CD14-positive monocyte (primary cell): ENCODE results near the gene RHOBTB1. TPM values are rescaled to one million over a fixed set of nuclear protein-coding genes. Genes with fewer than 3 reads are reported as not detected.

Source experiments
- DNase-seq, 3 donors: peaks; one replicate each; pipeline ENCODE4 v3.0.0-alpha.2; 2011 to 2022
- H2AFZ ChIP-seq: 2 replicates; pipeline ENCODE4 v1.6.0; 2012; ENCODE audit warnings: mild to moderate bottlenecking, low read depth, low read length, inconsistent platforms; ENCODE audit not compliant: insufficient read depth, poor library complexity, severe bottlenecking
- H3K27ac ChIP-seq, 2 donors: 1 replicate in 1 of 2; 2 replicates in 1 of 2; pipeline ENCODE4 v1.5.1; 2012 to 2013; ENCODE audit warnings: low read length in 2 of 2, control low read depth in 1 of 2, inconsistent platforms in 1 of 2, low read depth in 1 of 2, mild to moderate bottlenecking in 1 of 2
- H3K27me3 ChIP-seq, 2 donors: one replicate each; pipeline versions ENCODE4 v1.6.0 to v1.6.1; 2011 to 2013; ENCODE audit warnings: low read length in 2 of 2; ENCODE audit not compliant: control insufficient read depth in 2 of 2, insufficient read depth in 2 of 2
- H3K36me3 ChIP-seq, 2 donors: replicated peaks in 1 of 2; 1 replicate in 1 of 2; 2 replicates in 1 of 2; pipeline versions ENCODE4 v1.5.1 to v1.6.1; 2012 to 2013; ENCODE audit warnings: low read length in 2 of 2, control low read depth in 1 of 2, inconsistent platforms in 1 of 2, mild to moderate bottlenecking in 1 of 2; ENCODE audit not compliant: insufficient read depth in 2 of 2, control insufficient read depth in 1 of 2
- H3K4me1 ChIP-seq, 2 donors: 1 replicate in 1 of 2; 2 replicates in 1 of 2; pipeline versions ENCODE4 v1.5.1 to v1.6.1; 2012 to 2013; ENCODE audit warnings: low read length in 2 of 2, control low read depth in 1 of 2, inconsistent platforms in 1 of 2, mild to moderate bottlenecking in 1 of 2, moderate library complexity in 1 of 2; ENCODE audit not compliant: insufficient read depth in 2 of 2, control insufficient read depth in 1 of 2
- H3K4me2 ChIP-seq: replicated peaks from 2 replicates; pipeline ENCODE3; 2012; ENCODE audit warnings: low read length, moderate library complexity, mild to moderate bottlenecking; ENCODE audit not compliant: poor library complexity, severe bottlenecking; ENCODE audit errors: extremely low read depth
- H3K4me3 ChIP-seq, 3 experiments: fragments of 200-600 bp in 1 of 3; sonication (generic) in 1 of 3; replicated peaks in 1 of 3; 1 replicate in 2 of 3; 2 replicates in 1 of 3; pipeline ENCODE4 v1.5.1; 2011 to 2013; ENCODE audit warnings: low read length in 3 of 3, mild to moderate bottlenecking in 3 of 3, control low read depth in 2 of 3, low read depth in 2 of 3, inconsistent platforms in 1 of 3, moderate library complexity in 1 of 3
- H3K79me2 ChIP-seq: 2 replicates; pipeline ENCODE4 v1.6.0; 2012; ENCODE audit warnings: mild to moderate bottlenecking, control low read depth, inconsistent platforms, low read length, moderate library complexity; ENCODE audit not compliant: insufficient read depth
- H3K9ac ChIP-seq: 2 replicates; pipeline ENCODE4 v1.6.0; 2017; ENCODE audit warnings: low read length, mild to moderate bottlenecking; ENCODE audit not compliant: insufficient read depth, poor library complexity, severe bottlenecking
- H3K9me3 ChIP-seq, 2 donors: replicated peaks in 1 of 2; 1 replicate in 1 of 2; 2 replicates in 1 of 2; pipeline versions ENCODE4 v1.5.1 to v1.6.1; 2012 to 2013; ENCODE audit warnings: low read length in 2 of 2, control low read depth in 1 of 2; ENCODE audit not compliant: control insufficient read depth in 1 of 2, insufficient read depth in 1 of 2
- H4K20me1 ChIP-seq: 2 replicates; pipeline ENCODE4 v1.6.0; 2012; ENCODE audit warnings: mild to moderate bottlenecking, low read length, control low read depth, moderate library complexity; ENCODE audit not compliant: insufficient read depth
- H3K27ac Mint-ChIP-seq, 7 donors: one replicate each; pipeline ENCODE4 v1.8.0; 2020; ENCODE audit warnings: mild to moderate bottlenecking in 7 of 7, mixed read lengths in 7 of 7, moderate library complexity in 6 of 7, inconsistent platforms in 2 of 7
- H3K27me3 Mint-ChIP-seq, 3 donors: one replicate each; pipeline ENCODE4 v1.8.0; 2021 to 2022; ENCODE audit warnings: low read depth in 3 of 3, mild to moderate bottlenecking in 3 of 3, mixed read lengths in 3 of 3, moderate library complexity in 3 of 3, inconsistent platforms in 1 of 3
- H3K36me3 Mint-ChIP-seq, 2 donors: one replicate each; pipeline ENCODE4 v1.8.0; 2020; ENCODE audit warnings: mixed read lengths in 2 of 2, inconsistent platforms in 1 of 2, mild to moderate bottlenecking in 1 of 2
- H3K4me1 Mint-ChIP-seq: one replicate; pipeline ENCODE4 v1.8.0; 2020; ENCODE audit warnings: mild to moderate bottlenecking, mixed read lengths
- H3K4me3 Mint-ChIP-seq, 2 donors: one replicate each; pipeline ENCODE4 v1.8.0; 2020; ENCODE audit warnings: mild to moderate bottlenecking in 2 of 2, mixed read lengths in 2 of 2, moderate library complexity in 1 of 2
- H3K9me3 Mint-ChIP-seq, 7 donors: one replicate each; pipeline ENCODE4 v1.8.0; 2020 to 2022; ENCODE audit warnings: mixed read lengths in 7 of 7, mild to moderate bottlenecking in 6 of 7, moderate library complexity in 6 of 7, inconsistent platforms in 2 of 7
- WGBS: methylation state at CpG from one replicate; pipeline ENCODE4 v1.1.5; 2013; ENCODE audit warnings: missing lambda C conversion rate; ENCODE audit not compliant: insufficient coverage; 5-methylcytosine and 5-hydroxymethylcytosine counted together
- intact Hi-C, 2 donors: fragments of 100-400 bp; cut with micrococcal nuclease; formaldehyde crosslinking; loops; one replicate each; pipeline versions ENCODE4 v1.15.0 to v1.15.1; 2023
- polyA plus RNA-seq, 3 donors: library from polyadenylated mRNA; depleted of rRNA in 1 of 3; unstranded in 2 of 3; stranded (reverse) in 1 of 3; fragments of 300-500 nt in 2 of 3; fragments of >200 nt in 1 of 3; fragmentation: Illumina TruSeq in 2 of 3; gene quantifications; 1 replicate in 2 of 3; 2 replicates in 1 of 3; pipeline ENCODE4 v1.2.3, GENCODE V29; 2012 to 2021
- TF ChIP-seq, protein P1 (sequence below): fragments of 200-600 bp; IDR thresholded peaks from one replicate; pipeline ENCODE4 v1.8.0; 2022; ENCODE audit warnings: antibody characterized with exemption, mild to moderate bottlenecking

RHOBTB1 gene
- polyA plus RNA-seq, 3 donors, result 0.41 to 0.96 (median 0.62) TPM

DNA sequence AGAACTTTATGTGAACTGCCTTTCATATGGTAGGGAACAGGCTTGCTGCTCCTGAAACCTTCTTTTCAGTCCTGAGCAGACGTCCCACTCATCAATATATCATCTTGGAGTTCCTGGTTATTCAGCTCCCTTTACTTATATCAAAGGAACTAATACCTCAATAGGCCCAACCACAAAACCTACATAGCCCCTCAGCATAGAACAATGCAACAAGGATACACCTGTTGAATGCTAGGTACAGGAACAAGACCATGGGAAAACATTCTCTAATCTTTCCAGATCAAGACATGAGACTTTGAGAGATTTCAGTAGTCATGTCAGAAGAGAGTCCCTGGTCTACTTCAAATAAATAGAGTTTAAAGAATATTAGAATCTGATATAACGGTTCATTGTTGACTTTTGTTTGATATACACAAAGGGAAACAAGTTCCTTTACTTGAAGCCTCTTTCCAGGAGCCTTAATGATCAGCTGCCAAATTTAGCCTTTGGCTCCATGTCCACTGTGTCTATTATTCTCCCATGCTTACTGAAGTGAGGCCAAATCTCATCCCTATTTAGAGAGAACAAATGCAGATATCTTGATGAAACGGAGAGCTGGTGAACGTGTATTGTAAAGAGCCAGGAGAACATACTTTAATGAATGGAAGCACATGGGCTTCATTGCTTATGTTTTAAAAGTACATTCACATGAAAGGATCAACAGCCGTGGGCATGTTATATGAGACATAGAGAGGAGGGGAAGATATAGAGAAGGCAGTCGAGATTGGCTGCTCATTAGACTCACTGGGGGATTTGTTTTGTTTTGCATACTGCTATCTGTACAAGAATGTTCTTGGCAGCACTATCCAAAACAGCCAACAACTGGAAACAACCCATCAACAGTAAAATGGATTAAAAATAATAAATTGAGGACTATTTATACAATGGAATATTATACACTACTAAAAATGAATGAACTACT is 9.5 kb downstream of the RHOBTB1 start:
- H3K4me2 ChIP-seq, result no peak overlapping the region
- H3K4me3 ChIP-seq, result no peak overlapping the region
- no peak overlapping the region for H2AFZ ChIP-seq
- no peaks in the 10 kb centered on the region for H3K79me2 ChIP-seq
- no peaks in the 10 kb centered on the region for H4K20me1 ChIP-seq
- Mint-ChIP-seq H3K27me3 (peaks cover 0 to 2% (median 0%) of the 10 kb centered on the region in 3 donors), H3K4me3 (no peak overlapping the region), H3K36me3 (no peaks in the 10 kb centered on the region), H3K4me1 (peaks cover 3% of the 10 kb centered on the region), H3K9me3 (no peaks in the 10 kb centered on the region), H3K27ac (no peak overlapping the region)
- TF ChIP-seq, protein P1, sequence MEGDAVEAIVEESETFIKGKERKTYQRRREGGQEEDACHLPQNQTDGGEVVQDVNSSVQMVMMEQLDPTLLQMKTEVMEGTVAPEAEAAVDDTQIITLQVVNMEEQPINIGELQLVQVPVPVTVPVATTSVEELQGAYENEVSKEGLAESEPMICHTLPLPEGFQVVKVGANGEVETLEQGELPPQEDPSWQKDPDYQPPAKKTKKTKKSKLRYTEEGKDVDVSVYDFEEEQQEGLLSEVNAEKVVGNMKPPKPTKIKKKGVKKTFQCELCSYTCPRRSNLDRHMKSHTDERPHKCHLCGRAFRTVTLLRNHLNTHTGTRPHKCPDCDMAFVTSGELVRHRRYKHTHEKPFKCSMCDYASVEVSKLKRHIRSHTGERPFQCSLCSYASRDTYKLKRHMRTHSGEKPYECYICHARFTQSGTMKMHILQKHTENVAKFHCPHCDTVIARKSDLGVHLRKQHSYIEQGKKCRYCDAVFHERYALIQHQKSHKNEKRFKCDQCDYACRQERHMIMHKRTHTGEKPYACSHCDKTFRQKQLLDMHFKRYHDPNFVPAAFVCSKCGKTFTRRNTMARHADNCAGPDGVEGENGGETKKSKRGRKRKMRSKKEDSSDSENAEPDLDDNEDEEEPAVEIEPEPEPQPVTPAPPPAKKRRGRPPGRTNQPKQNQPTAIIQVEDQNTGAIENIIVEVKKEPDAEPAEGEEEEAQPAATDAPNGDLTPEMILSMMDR, result no peak
- intact Hi-C loops, result no loop called here
- H3K27me3 ChIP-seq, result no peaks in the 10 kb centered on the region
- no peak overlapping the region for H3K27ac ChIP-seq
- no peaks in the 10 kb centered on the region for H3K4me1 ChIP-seq
- no peak for DNase-seq
- H3K36me3 ChIP-seq, result no peaks in the 10 kb centered on the region
- H3K9ac ChIP-seq, result no peak overlapping the region
- 100% methylated on average over 3 of the region's 6 CpGs for WGBS
- no peaks in the 10 kb centered on the region for H3K9me3 ChIP-seq

DNA sequence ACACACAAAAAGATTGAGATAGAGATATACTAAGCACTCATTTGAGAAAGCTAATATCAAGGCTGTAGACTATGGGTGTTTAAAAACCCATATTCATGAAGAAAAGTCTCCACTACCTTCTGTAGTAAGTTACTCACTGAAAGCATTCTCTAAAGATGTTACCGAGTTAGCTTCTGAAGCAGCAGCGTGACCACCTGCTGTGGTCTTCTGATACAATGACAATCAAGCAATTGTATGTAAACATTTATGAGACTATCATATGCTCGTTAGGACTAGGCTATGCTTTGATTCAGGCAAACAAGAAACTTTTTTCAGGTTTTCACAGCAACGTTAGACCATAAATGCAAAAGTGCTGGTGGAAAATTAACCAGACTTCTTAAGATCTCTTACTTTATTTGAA is 11.2 kb downstream of the RHOBTB1 start:
- Mint-ChIP-seq H3K9me3 (peaks cover 0 to 12% (median 5%) of the 10 kb centered on the region in 7 donors), H3K36me3 (no peaks in the 10 kb centered on the region), H3K27ac (no peak overlapping the region), H3K27me3 (no peaks in the 10 kb centered on the region), H3K4me3 (no peak overlapping the region), H3K4me1 (peaks cover 3% of the 10 kb centered on the region)
- H3K9me3 ChIP-seq, result peaks cover 0 to 4% of the 10 kb centered on the region in 2 donors
- no peak overlapping the region for H3K27ac ChIP-seq
- H3K27me3 ChIP-seq, result no peaks in the 10 kb centered on the region
- intact Hi-C loops, result no loop called here
- H3K36me3 ChIP-seq, result no peaks in the 10 kb centered on the region
- no peak overlapping the region for H3K4me2 ChIP-seq
- TF ChIP-seq, protein P1, result no peak
- no peak for DNase-seq
- no peak overlapping the region for H3K9ac ChIP-seq
- H3K79me2 ChIP-seq, result no peaks in the 10 kb centered on the region
- H4K20me1 ChIP-seq, result no peaks in the 10 kb centered on the region
- 100% methylated on average over 2 of the region's 4 CpGs for WGBS
- no peak overlapping the region for H2AFZ ChIP-seq
- no peaks in the 10 kb centered on the region for H3K4me1 ChIP-seq
- no peak overlapping the region for H3K4me3 ChIP-seq
